Measurements from ENCODE around the gene TMEM54.

The TMEM54 gene

DNA sequence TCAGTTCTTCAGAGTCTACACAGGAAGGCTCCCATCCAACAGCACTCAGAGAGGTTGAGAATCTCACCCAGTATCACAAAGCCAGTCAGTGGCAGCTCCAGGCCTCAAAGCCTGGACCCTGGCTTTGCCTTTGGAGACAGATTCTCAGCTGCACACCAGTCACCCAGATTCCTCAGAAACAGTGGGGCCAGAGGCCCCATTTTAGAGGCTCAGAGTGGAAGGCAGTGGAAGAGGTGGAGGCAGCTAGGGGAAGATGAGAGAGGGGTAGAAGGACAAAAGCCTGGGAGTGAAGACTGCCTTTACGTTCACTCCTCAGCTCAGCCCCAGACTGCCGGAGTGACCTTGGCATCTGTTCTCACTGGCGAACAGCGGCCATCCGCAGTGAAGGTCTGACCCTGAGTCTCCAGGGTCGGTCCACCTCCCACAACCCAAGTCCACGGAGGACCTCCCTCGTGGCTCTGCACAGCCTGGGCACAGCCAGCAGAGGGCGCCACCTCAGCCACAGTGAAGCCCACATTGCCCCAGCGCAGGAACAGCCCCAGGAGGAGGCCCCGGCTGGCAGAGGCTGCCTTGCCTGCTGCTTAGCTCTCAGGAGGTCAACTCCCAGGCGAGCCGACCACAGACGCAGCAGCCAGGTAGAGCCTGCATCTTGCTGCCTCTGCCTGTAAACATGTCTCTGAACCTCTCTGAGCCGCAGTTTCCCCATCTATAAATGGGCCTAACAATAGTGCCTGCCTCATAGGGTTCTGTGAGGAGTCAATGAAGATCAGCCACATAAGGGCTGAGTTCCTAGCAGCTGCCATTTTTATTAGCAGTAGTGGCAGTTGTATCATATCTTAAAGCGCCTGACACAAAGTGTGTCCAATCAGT lies 24.6 kb downstream of the TMEM54 start:
- in situ Hi-C loops (cut with MboI; ENCODE audit: low pct_unique_long_range_greater_than_20kb, low sequenced_read_pairs, unreplicated experiment) = no loop called here
- TF ChIP-seq CTCF (IDR thresholded peaks at IDR 0.05; ENCODE audit: extremely low read depth, insufficient read depth, missing control alignments) = peak; percentile 97
- peak; percentile 85 for DNase-seq (ENCODE audit: low spot score)

- in situ Hi-C loops (cut with MboI; ENCODE audit: low pct_unique_long_range_greater_than_20kb, low sequenced_read_pairs, unreplicated experiment) = no loop called here
These were observed 26.1 kb downstream of the TMEM54 start for GRCh38 chr1:32874860-32875752.

GRCh38 chr1:32873484-32873883 lies 27.7 kb downstream of the TMEM54 start:
- in situ Hi-C loops (cut with MboI; ENCODE audit: low pct_unique_long_range_greater_than_20kb, low sequenced_read_pairs, unreplicated experiment) = no loop called here

More at GRCh38 chr1:32874860-32875752, 26.1 kb downstream of the TMEM54 start:
- TF ChIP-seq CTCF (IDR thresholded peaks at IDR 0.05; ENCODE audit: extremely low read depth, insufficient read depth, missing control alignments) = no peak
- peak; percentile 39 for DNase-seq (ENCODE audit: low spot score)

GRCh38 chr1:32872192-32872460 lies 29.1 kb downstream of the TMEM54 start:
- peak; percentile 21 for DNase-seq (ENCODE audit: low spot score)
- in situ Hi-C loops (cut with MboI; ENCODE audit: low pct_unique_long_range_greater_than_20kb, low sequenced_read_pairs, unreplicated experiment) = no loop called here

More at GRCh38 chr1:32873484-32873883, 27.7 kb downstream of the TMEM54 start:
- no peak for DNase-seq (ENCODE audit: low spot score)
- TF ChIP-seq CTCF (IDR thresholded peaks at IDR 0.05; ENCODE audit: extremely low read depth, insufficient read depth, missing control alignments) = no peak

DNA sequence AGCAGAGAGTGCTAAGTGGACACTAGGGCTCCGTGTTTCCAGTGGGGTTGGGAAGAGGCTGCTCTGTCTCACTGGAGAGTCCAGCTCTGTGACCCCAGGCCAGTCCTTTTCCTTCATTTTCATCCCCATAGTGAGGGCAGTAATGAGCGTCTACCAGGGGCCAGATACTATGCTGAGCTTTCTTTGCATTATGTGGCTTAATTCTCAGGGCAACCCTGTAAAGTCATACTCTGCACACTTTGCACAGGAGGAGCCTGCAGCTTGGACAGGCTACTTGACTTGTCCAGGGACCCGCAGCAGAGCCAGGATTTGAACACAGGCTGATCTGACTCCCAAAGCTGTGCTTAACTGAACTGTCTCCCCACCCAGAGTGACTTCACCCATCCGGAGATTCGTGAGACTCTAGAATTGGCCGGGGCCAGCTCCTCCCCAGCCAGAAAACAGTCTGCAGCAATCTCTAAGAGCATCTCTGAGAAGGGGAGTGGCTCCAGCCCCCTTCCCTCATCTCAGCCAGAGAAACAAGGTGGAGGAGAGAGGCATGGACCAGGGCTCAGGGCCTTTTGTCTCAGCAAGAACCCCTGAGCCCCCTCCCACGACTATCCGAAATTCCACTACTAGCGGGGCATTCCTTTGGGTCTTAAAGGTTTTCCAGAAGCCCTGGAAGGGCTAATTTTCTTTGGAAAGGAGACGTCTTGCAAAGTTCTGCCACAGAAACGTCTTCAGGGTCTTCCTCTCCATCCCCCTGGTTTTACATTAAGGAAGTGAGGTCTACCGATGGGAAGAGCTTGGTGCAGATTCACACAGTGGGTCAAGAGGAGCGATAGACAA lies 29.6 kb downstream of the TMEM54 start:
- in situ Hi-C loops (cut with MboI; ENCODE audit: low pct_unique_long_range_greater_than_20kb, low sequenced_read_pairs, unreplicated experiment) = no loop called here
- no peak for TF ChIP-seq CTCF (IDR thresholded peaks at IDR 0.05; ENCODE audit: extremely low read depth, insufficient read depth, missing control alignments)
- peak; percentile 28 for DNase-seq (ENCODE audit: low spot score)

More at GRCh38 chr1:32872192-32872460, 29.1 kb downstream of the TMEM54 start:
- TF ChIP-seq CTCF (IDR thresholded peaks at IDR 0.05; ENCODE audit: extremely low read depth, insufficient read depth, missing control alignments) = no peak

All from GM13977 (cell line).